RWPE2 (cell line): Measurements from ENCODE around the gene GSTCD.

ENCODE experiments used
- ATAC-seq: fragments of 200-7000 bp; cut with Tn5 transposase; 3 replicates; pipeline ENCODE4 v1.9.1; 2021; ENCODE audit warnings: low read depth
- DNase-seq: peaks from one replicate; pipeline ENCODE4 v3.0.0-alpha.2; 2020; ENCODE audit warnings: low spot score
- H3K27ac ChIP-seq: fragments of 450-650 bp; 2 replicates; pipeline ENCODE4 v1.5.1; 2017; ENCODE audit warnings: mild to moderate bottlenecking; ENCODE audit not compliant: poor library complexity, severe bottlenecking
- H3K27me3 ChIP-seq: fragments of 250-450 bp; sonication (Bioruptor Pico); 2 replicates; pipeline ENCODE4 v1.5.1; 2021; ENCODE audit warnings: mild to moderate bottlenecking, moderate library complexity; ENCODE audit not compliant: insufficient read depth, poor library complexity, severe bottlenecking
- H3K36me3 ChIP-seq: fragments of 250-450 bp; sonication (Bioruptor Pico); 2 replicates; pipeline ENCODE4 v1.5.1; 2020; ENCODE audit warnings: low read depth, mild to moderate bottlenecking, moderate library complexity
- H3K4me1 ChIP-seq: fragments of 250-450 bp; sonication (Bioruptor Pico); 2 replicates; pipeline ENCODE4 v1.5.1; 2021; ENCODE audit warnings: mild to moderate bottlenecking, moderate library complexity; ENCODE audit not compliant: insufficient read depth, poor library complexity, severe bottlenecking
- H3K4me3 ChIP-seq: fragments of 250-450 bp; sonication (Bioruptor Pico); 2 replicates; pipeline ENCODE4 v1.5.1; 2021; ENCODE audit warnings: mild to moderate bottlenecking, moderate library complexity; ENCODE audit not compliant: severe bottlenecking
- H3K9me3 ChIP-seq: fragments of 250-450 bp; sonication (Bioruptor Pico); 2 replicates; pipeline ENCODE4 v1.5.1; 2021; ENCODE audit warnings: mild to moderate bottlenecking, moderate library complexity; ENCODE audit not compliant: severe bottlenecking
- TF ChIP-seq, protein P1 (sequence below): fragments of 450-650 bp; IDR thresholded peaks from one replicate; pipeline ENCODE4 v1.5.1; 2017; ENCODE audit warnings: mild to moderate bottlenecking, moderate library complexity; ENCODE audit not compliant: poor library complexity, severe bottlenecking

Gene GSTCD

GRCh38 chr4:105887508-105887907 is 178.9 kb downstream of the GSTCD start:
- Histone ChIP-seq H3K9me3 (no peaks in the 10 kb centered on the region), H3K36me3 (no peaks in the 10 kb centered on the region), H3K4me3 (no peak overlapping the region), H3K4me1 (no peaks in the 10 kb centered on the region), H3K27me3 (no peaks in the 10 kb centered on the region), H3K27ac (no peak overlapping the region)
- TF ChIP-seq, protein P1, sequence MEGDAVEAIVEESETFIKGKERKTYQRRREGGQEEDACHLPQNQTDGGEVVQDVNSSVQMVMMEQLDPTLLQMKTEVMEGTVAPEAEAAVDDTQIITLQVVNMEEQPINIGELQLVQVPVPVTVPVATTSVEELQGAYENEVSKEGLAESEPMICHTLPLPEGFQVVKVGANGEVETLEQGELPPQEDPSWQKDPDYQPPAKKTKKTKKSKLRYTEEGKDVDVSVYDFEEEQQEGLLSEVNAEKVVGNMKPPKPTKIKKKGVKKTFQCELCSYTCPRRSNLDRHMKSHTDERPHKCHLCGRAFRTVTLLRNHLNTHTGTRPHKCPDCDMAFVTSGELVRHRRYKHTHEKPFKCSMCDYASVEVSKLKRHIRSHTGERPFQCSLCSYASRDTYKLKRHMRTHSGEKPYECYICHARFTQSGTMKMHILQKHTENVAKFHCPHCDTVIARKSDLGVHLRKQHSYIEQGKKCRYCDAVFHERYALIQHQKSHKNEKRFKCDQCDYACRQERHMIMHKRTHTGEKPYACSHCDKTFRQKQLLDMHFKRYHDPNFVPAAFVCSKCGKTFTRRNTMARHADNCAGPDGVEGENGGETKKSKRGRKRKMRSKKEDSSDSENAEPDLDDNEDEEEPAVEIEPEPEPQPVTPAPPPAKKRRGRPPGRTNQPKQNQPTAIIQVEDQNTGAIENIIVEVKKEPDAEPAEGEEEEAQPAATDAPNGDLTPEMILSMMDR: no peak
- ATAC-seq (no peak), DNase-seq (no peak)

GRCh38 chr4:105894660-105895582 is 186.3 kb downstream of the GSTCD start, which contains the start of gene NPNT:
Gene NPNT (plus strand): TSS chr4:105895471. CDS start chr4:105895653, 182 bp downstream.
- H3K36me3 ChIP-seq: no peaks in the 10 kb centered on the region
- no peak for DNase-seq
- ATAC-seq: peak; percentile 66
- TF ChIP-seq, protein P1: peak; percentile 18
- H3K4me1 ChIP-seq: peaks cover 10% of the 10 kb centered on the region
- H3K27me3 ChIP-seq: peaks cover 27% of the 10 kb centered on the region
- H3K27ac ChIP-seq: no peak within 1 kb of the TSS
- H3K9me3 ChIP-seq: no peaks in the 10 kb centered on the region
- peak within 1 kb of the TSS; percentile 43 for H3K4me3 ChIP-seq

DNA sequence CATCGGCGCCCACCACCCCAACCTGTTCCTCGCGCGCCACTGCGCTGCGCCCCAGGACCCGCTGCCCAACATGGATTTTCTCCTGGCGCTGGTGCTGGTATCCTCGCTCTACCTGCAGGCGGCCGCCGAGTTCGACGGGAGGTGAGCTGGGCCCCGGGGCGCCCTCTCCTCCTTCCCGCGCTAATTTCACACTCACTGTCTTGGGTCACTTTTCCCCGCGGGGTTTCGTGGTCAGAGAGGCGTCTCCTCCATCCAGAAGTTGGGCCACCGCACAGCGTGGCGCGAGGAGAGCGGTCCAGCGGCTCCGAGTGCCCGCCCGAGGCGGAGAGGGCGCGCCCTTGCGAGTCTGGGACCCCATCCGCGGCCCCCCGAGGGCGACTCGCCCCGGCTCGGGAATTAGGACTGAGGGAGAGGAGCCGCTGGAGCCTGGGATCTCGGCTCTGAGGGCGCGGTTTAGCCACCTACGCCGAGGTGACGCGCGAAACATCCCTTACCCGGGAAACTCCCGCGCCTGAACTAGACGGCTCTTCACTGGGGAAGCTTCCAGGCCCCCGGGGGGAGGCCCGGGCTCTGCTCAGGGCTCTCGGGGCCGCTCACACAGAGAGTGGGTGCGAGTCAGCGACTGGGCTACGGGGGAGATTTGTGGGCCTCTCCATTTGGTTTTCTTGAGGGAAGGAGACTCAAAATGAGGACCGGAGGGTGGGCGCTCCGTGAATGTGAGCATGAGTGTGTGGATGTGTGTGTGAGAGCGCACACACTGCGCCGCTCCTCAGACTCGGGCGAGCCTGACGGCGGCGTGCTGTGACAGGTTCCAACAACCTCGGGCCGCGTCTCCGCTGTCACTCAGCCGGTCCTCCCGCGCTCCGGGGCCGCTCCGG is 187.2 kb downstream of the GSTCD start:
- H3K27ac ChIP-seq: no peak overlapping the region
- TF ChIP-seq, protein P1: no peak
- peaks cover 10% of the 10 kb centered on the region for H3K4me1 ChIP-seq
- H3K27me3 ChIP-seq: peaks cover 27% of the 10 kb centered on the region
- DNase-seq (peak; percentile 41), ATAC-seq (peak; percentile 53)
- peak overlapping the region; percentile 43 for H3K4me3 ChIP-seq
- no peaks in the 10 kb centered on the region for H3K9me3 ChIP-seq
- H3K36me3 ChIP-seq: no peaks in the 10 kb centered on the region

- ATAC-seq (no peak), DNase-seq (peak; percentile 61)
- peaks cover 10% of the 10 kb centered on the region for H3K4me1 ChIP-seq
- H3K36me3 ChIP-seq: no peaks in the 10 kb centered on the region
- no peaks in the 10 kb centered on the region for H3K9me3 ChIP-seq
- TF ChIP-seq, protein P1: no peak
- H3K4me3 ChIP-seq: peak overlapping the region; percentile 43
- H3K27me3 ChIP-seq: peaks cover 27% of the 10 kb centered on the region
- H3K27ac ChIP-seq: no peak overlapping the region
These were observed 187.9 kb downstream of the GSTCD start for GRCh38 chr4:105896461-105896942.
